Measurements from ENCODE around the gene STXBP2. TPM values are rescaled to one million over a fixed set of nuclear protein-coding genes. Genes with fewer than 3 reads are reported as not detected.

The STXBP2 gene
- total and polyA plus RNA-seq, 4 donors = 25.9 to 32.7 (median 27.2) TPM

DNA sequence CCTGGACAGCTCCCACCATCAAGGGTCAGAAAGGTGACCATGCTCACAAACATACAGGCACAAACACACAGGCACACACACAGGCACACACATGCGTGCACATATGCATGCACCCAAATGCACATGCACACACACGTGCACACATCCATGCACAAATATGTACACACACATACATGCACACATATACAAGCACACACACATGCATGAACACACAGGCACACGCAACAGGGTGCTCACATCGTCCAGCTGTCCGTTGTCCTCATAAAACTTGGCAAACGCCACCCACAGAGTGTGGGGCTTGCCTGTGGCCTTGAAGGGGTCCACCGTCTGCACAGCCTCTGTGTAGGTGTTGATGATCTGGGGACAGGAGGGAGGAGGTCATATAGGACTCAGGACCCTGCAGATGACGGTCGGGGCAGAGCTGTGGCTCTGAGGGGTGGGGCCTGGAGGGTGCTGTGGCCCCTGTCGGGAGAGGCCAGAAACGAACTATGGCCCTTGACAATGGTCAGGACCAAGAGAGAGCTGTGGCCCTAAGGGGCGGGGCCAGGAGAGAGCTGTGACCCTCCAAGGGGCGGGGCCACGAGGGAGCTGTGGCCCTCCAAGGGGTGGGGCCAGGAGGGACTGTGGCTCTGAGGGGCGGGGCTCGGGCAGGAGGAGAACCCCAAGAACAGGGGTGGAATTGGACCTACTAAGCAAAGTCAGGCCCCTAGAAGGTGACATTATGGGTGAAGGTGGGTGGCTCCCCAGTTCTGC is 13.8 kb upstream of the STXBP2 start (continued):
- no peak for TF ChIP-seq REST (IDR thresholded peaks at IDR 0.05)
- no peak for TF ChIP-seq GABPA (IDR thresholded peaks at IDR 0.05 in 1 of 2, conservative IDR thresholded peaks at IDR 0.05 in 1 of 2)
- TF ChIP-seq FOXA2 (IDR thresholded peaks at IDR 0.05) = no peak

DNA sequence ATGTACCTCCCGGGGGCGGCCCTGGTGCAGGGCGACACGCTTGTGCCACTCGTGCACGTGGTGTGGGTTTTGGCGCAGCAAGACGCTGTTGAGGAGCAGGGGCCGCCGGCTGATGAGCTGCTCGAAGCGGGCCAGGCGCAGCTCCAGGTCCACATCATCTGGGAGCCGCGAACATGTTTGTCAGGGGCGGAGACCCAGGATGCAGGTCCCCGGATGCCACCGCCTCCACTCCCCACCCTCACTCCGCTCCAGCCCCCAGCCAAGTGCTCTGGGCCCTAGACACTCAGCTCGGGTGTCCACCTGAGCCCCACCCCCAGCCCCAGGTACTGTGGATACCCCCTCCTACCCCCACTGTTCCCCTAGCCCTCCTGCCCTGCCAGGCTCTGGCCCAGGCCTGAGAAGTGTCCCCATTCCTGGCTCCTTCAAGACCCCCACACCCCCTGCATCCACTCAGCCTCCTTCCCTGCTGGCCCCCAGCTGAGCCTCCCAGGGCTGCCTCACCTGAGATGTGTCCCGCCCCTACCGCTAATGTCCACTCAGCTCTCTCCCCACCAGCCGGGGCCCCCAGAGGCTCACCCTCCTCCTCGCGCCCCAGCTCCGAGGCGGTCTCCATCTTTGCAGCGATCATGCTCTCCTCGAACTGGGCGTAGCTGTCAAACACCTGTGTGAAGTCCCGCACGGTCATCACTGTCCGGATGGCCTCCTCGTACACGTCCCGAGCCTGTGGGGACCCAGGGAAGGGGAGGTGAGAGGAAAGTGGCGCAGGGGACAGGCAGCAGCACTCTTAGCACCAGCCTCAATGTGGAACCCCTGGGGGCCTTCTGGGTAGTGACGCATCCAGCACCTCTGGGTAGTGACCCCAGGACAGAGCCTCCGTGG is 12.9 kb upstream of the STXBP2 start:
- H3K36me3 ChIP-seq (ENCODE audit: control insufficient read depth in 4 of 4, insufficient read depth in 3 of 4, low read depth in 1 of 4, low read length in 3 of 4) = peaks cover 17 to 60% (median 27%) of the 10 kb centered on the region in 4 donors
- H3K4me1 ChIP-seq (ENCODE audit: control insufficient read depth in 4 of 4, insufficient read depth in 4 of 4, low read length in 3 of 4) = peaks cover 11 to 36% (median 21%) of the 10 kb centered on the region in 4 donors
- WGBS = 97% methylated on average over 39 of the region's 39 CpGs
- TF ChIP-seq, protein P1, sequence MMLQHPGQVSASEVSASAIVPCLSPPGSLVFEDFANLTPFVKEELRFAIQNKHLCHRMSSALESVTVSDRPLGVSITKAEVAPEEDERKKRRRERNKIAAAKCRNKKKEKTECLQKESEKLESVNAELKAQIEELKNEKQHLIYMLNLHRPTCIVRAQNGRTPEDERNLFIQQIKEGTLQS (IDR thresholded peaks at IDR 0.05) = no peak
- TF ChIP-seq, protein P2, sequence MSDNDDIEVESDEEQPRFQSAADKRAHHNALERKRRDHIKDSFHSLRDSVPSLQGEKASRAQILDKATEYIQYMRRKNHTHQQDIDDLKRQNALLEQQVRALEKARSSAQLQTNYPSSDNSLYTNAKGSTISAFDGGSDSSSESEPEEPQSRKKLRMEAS (IDR thresholded peaks at IDR 0.05) = no peak
- TF ChIP-seq EGR1 (IDR thresholded peaks at IDR 0.05; ENCODE audit: low read depth in 2 of 2) = no peak
- TF ChIP-seq FOXA1 (IDR thresholded peaks at IDR 0.05) = no peak
- no peak for TF ChIP-seq RXRA (IDR thresholded peaks at IDR 0.05)
- no peak for TF ChIP-seq GABPA (IDR thresholded peaks at IDR 0.05 in 1 of 2, conservative IDR thresholded peaks at IDR 0.05 in 1 of 2)
- TF ChIP-seq HNF4G (IDR thresholded peaks at IDR 0.05) = no peak
- TF ChIP-seq HNF4A (conservative IDR thresholded peaks at IDR 0.05) = no peak
- TF ChIP-seq JUND (IDR thresholded peaks at IDR 0.05) = no peak
- TF ChIP-seq TAF1 (conservative IDR thresholded peaks at IDR 0.05) = no peak
- TF ChIP-seq FOXA2 (IDR thresholded peaks at IDR 0.05) = no peak
- TF ChIP-seq RAD21 (IDR thresholded peaks at IDR 0.05) = no peak
- TF ChIP-seq SP1 (IDR thresholded peaks at IDR 0.05) = no peak
- no peak for TF ChIP-seq ZBTB33 (IDR thresholded peaks at IDR 0.05)
- no peak for TF ChIP-seq CTCF (IDR thresholded peaks at IDR 0.05; ENCODE audit: low read depth, low read length, missing input control)
- TF ChIP-seq NR2F2 (IDR thresholded peaks at IDR 0.05) = no peak
- TF ChIP-seq YY1 (IDR thresholded peaks at IDR 0.05) = no peak
- TF ChIP-seq REST (IDR thresholded peaks at IDR 0.05) = no peak
- H3K9ac ChIP-seq (ENCODE audit: low read depth in 1 of 2, low read length in 2 of 2) = no peak overlapping the region
- no peak for DNase-seq (ENCODE audit: low spot score)
- no peaks in the 10 kb centered on the region for H3K9me3 ChIP-seq (ENCODE audit: control insufficient read depth in 4 of 4, low read length in 3 of 4)
- no peaks in the 10 kb centered on the region for H3K27me3 ChIP-seq (ENCODE audit: control insufficient read depth in 4 of 4, insufficient read depth in 4 of 4, low read length in 3 of 4)
- H3K4me3 ChIP-seq (ENCODE audit: low read depth in 1 of 3, low read length in 3 of 3) = no peak overlapping the region
- H3K27ac ChIP-seq (ENCODE audit: low read depth in 1 of 2, low read length in 2 of 2) = no peak overlapping the region
